GM23248 (cell line): ENCODE measurements around the gene NANS.

Experiments
- EZH2 ChIP-seq: fragments of 200-600 bp; sonication (generic); IDR thresholded peaks from 2 replicates; pipeline ENCODE4 v1.6.1; 2018; ENCODE audit warnings: antibody characterized with exemption, mild to moderate bottlenecking; ENCODE audit not compliant: insufficient read depth, poor library complexity, severe bottlenecking
- EZH2phosphoT487 ChIP-seq: fragments of 200-600 bp; sonication (generic); IDR thresholded peaks from 2 replicates; pipeline ENCODE4 v1.6.1; 2018; ENCODE audit warnings: antibody characterized with exemption, moderate library complexity, mild to moderate bottlenecking, low read depth; ENCODE audit not compliant: insufficient read depth

GRCh38 chr9:98096091-98096490 is 39.6 kb downstream of the NANS start:
- TF ChIP-seq EZH2phosphoT487 (no peak), EZH2 (no peak)
